Stimulated activated CD8-positive, alpha-beta memory T cell treated with anti-CD3 and anti-CD28 coated beads, Interleukin-4, amount 100 ng/mL, for 24 hours (primary cell): ENCODE measurements around the gene CD36.
"Not testable (repeated sequence)": the region's sequence is repeated elsewhere in the genome, so short reads cannot be mapped to it uniquely, and the experiment has no call there.

ENCODE experiments used
- DNase-seq: peaks from one replicate; pipeline ENCODE4 v3.0.0-alpha.2; 2020; ENCODE audit warnings: low read depth

The CD36 gene

GRCh38 chr7:80653244-80653643, 14.8 kb downstream of the CD36 start:
- no peak for DNase-seq

GRCh38 chr7:80654887-80655340, 16.5 kb downstream of the CD36 start:
- no peak for DNase-seq

GRCh38 chr7:80656029-80656428, 17.6 kb downstream of the CD36 start:
- DNase-seq, result no peak

- DNase-seq, result no peak
Observed at GRCh38 chr7:80659120-80660055, 20.9 kb downstream of the CD36 start.

GRCh38 chr7:80660939-80661338, 22.5 kb downstream of the CD36 start:
- DNase-seq, result no peak

GRCh38 chr7:80661729-80662128, 23.3 kb downstream of the CD36 start:
- no peak for DNase-seq

- DNase-seq, result no peak
Observed at GRCh38 chr7:80662252-80662651, 23.8 kb downstream of the CD36 start.

- no peak for DNase-seq
Observed at GRCh38 chr7:80665526-80665925, 27.1 kb downstream of the CD36 start.

GRCh38 chr7:80666376-80666775, 27.9 kb downstream of the CD36 start:
- DNase-seq, result no peak

- DNase-seq, result not testable (repeated sequence)
Observed at GRCh38 chr7:80669367-80669766, 30.9 kb downstream of the CD36 start.

GRCh38 chr7:80671744-80672143, 33.3 kb downstream of the CD36 start:
- no peak for DNase-seq

GRCh38 chr7:80675090-80675489, 36.6 kb downstream of the CD36 start:
- DNase-seq, result no peak

GRCh38 chr7:80676404-80676803, 38.0 kb downstream of the CD36 start:
- DNase-seq, result no peak

GRCh38 chr7:80677629-80678028, 39.2 kb downstream of the CD36 start:
- DNase-seq, result no peak

GRCh38 chr7:80678707-80679106, 40.3 kb downstream of the CD36 start:
- no peak for DNase-seq

- DNase-seq, result no peak
Observed at GRCh38 chr7:80679921-80680907, 41.8 kb downstream of the CD36 start.

GRCh38 chr7:80681272-80681885, 42.9 kb downstream of the CD36 start:
- DNase-seq, result no peak

GRCh38 chr7:80682744-80683143, 44.3 kb downstream of the CD36 start:
- no peak for DNase-seq

GRCh38 chr7:80686576-80686975, 48.1 kb downstream of the CD36 start:
- no peak for DNase-seq

GRCh38 chr7:80699045-80699638, 60.7 kb downstream of the CD36 start:
- no peak for DNase-seq

GRCh38 chr7:80699721-80700256, 61.3 kb downstream of the CD36 start:
- DNase-seq, result no peak
